Measurements from ENCODE around the gene PGAP6. TPM values are rescaled to one million over a fixed set of nuclear protein-coding genes. Genes with fewer than 3 reads are reported as not detected.
A peak's percentile ranks its signal among the peaks of the same experiment; 100 is the strongest.

Gene PGAP6
- total RNA-seq, 1 donor from 2014 or later, result 44.2 TPM

GRCh38 chr16:404971-405486 lies 23.3 kb upstream of the PGAP6 start:
- H3K27me3 ChIP-seq (ENCODE audit: control insufficient read depth, insufficient read depth, low read length), result no peaks in the 10 kb centered on the region
- no peak for TF ChIP-seq CTCF (IDR thresholded peaks at IDR 0.05; ENCODE audit: insufficient read depth, low read length, severe bottlenecking)
- no peak for DNase-seq (ENCODE audit: low read depth)
- no peak overlapping the region for H3K4me3 ChIP-seq (ENCODE audit: low read depth, low read length)
- peaks cover 2% of the 10 kb centered on the region for H3K36me3 ChIP-seq (ENCODE audit: control insufficient read depth, insufficient read depth, low read length)
- no peak for FAIRE-seq

- Histone ChIP-seq H3K4me3 (ENCODE audit: low read depth, low read length) (peak within 1 kb of the TSS; percentile 86), H3K27me3 (ENCODE audit: control insufficient read depth, insufficient read depth, low read length) (no peaks in the 10 kb centered on the region), H3K36me3 (ENCODE audit: control insufficient read depth, insufficient read depth, low read length) (peaks cover 4% of the 10 kb centered on the region)
- FAIRE-seq (no peak), DNase-seq (ENCODE audit: low read depth) (peak; percentile 67)
- TF ChIP-seq CTCF (IDR thresholded peaks at IDR 0.05; ENCODE audit: insufficient read depth, low read length, severe bottlenecking), result peak; percentile 73
Observed at GRCh38 chr16:401468-402348, 19.9 kb upstream of the PGAP6 start, which contains the start of gene DECR2. Gene DECR2, plus strand, starts transcription at chr16:401885. Its CDS starts 79 bp downstream, at chr16:401964.

- Histone ChIP-seq H3K27me3 (ENCODE audit: control insufficient read depth, insufficient read depth, low read length) (no peaks in the 10 kb centered on the region), H3K4me3 (ENCODE audit: low read depth, low read length) (no peak overlapping the region), H3K36me3 (ENCODE audit: control insufficient read depth, insufficient read depth, low read length) (peaks cover 4% of the 10 kb centered on the region)
- DNase-seq (ENCODE audit: low read depth) (no peak), FAIRE-seq (no peak)
- no peak for TF ChIP-seq CTCF (IDR thresholded peaks at IDR 0.05; ENCODE audit: insufficient read depth, low read length, severe bottlenecking)
Observed at GRCh38 chr16:400061-400591, 18.3 kb upstream of the PGAP6 start.

- no peak for FAIRE-seq
- no peak for TF ChIP-seq CTCF (IDR thresholded peaks at IDR 0.05; ENCODE audit: insufficient read depth, low read length, severe bottlenecking)
- H3K36me3 ChIP-seq (ENCODE audit: control insufficient read depth, insufficient read depth, low read length), result peaks cover 4% of the 10 kb centered on the region
- no peak overlapping the region for H3K4me3 ChIP-seq (ENCODE audit: low read depth, low read length)
- no peaks in the 10 kb centered on the region for H3K27me3 ChIP-seq (ENCODE audit: control insufficient read depth, insufficient read depth, low read length)
- DNase-seq (ENCODE audit: low read depth), result no peak
Observed at GRCh38 chr16:399340-400019, 17.7 kb upstream of the PGAP6 start.

- FAIRE-seq (no peak), DNase-seq (ENCODE audit: low read depth) (no peak)
- peaks cover 4% of the 10 kb centered on the region for H3K36me3 ChIP-seq (ENCODE audit: control insufficient read depth, insufficient read depth, low read length)
- H3K27me3 ChIP-seq (ENCODE audit: control insufficient read depth, insufficient read depth, low read length), result no peaks in the 10 kb centered on the region
- H3K4me3 ChIP-seq (ENCODE audit: low read depth, low read length), result no peak overlapping the region
- TF ChIP-seq CTCF (IDR thresholded peaks at IDR 0.05; ENCODE audit: insufficient read depth, low read length, severe bottlenecking), result no peak
Observed at GRCh38 chr16:398561-399339, 17.0 kb upstream of the PGAP6 start.
